GM13977 (cell line): Measurements from ENCODE around the gene CDK5.

Experiments
- DNase-seq: peaks from one replicate; pipeline ENCODE4 v3.0.0; 2012; ENCODE audit warnings: low spot score
- CTCF ChIP-seq: IDR thresholded peaks from 2 replicates; pipeline ENCODE4 v1.5.1; 2012; ENCODE audit warnings: mild to moderate bottlenecking, control low read depth; ENCODE audit not compliant: insufficient read depth; ENCODE audit errors: extremely low read depth, missing control alignments
- in situ Hi-C: fragments of 300-500 bp; cut with MboI; formaldehyde crosslinking; loops from one replicate; pipeline ENCODE4 v1.12.0; 2022; ENCODE audit warnings: low sequenced_read_pairs, low pct_unique_long_range_greater_than_20kb, mixed read lengths, inconsistent platforms; ENCODE audit not compliant: unreplicated experiment

Gene CDK5

GRCh38 chr7:151078233-151079040 lies 20.7 kb upstream of the CDK5 start:
- in situ Hi-C loops: no loop called here
- TF ChIP-seq CTCF: no peak
- no peak for DNase-seq

- TF ChIP-seq CTCF: no peak
- in situ Hi-C loops: no loop called here
- no peak for DNase-seq
Measured at GRCh38 chr7:151077705-151078232, 20.1 kb upstream of the CDK5 start.

- DNase-seq: no peak
- peak; percentile 25 for TF ChIP-seq CTCF
- in situ Hi-C loops: no loop called here
Measured at GRCh38 chr7:151076863-151077704, 19.4 kb upstream of the CDK5 start.

GRCh38 chr7:151075978-151076426 lies 18.3 kb upstream of the CDK5 start:
- TF ChIP-seq CTCF: no peak
- in situ Hi-C loops: no loop called here
- no peak for DNase-seq

GRCh38 chr7:151075662-151075971 lies 17.9 kb upstream of the CDK5 start:
- TF ChIP-seq CTCF: no peak

GRCh38 chr7:151074817-151075661 lies 17.3 kb upstream of the CDK5 start:
- DNase-seq: no peak
- TF ChIP-seq CTCF: no peak
- in situ Hi-C loops: no loop called here

More at GRCh38 chr7:151075662-151075971, 17.9 kb upstream of the CDK5 start:
- no peak for DNase-seq
- in situ Hi-C loops: no loop called here
